Fibroblast of pulmonary artery (primary cell): ENCODE data around the gene DHCR7.

Experiments used
- DNase-seq: peaks from one replicate; pipeline ENCODE4 v3.0.0-alpha.2; 2010; ENCODE audit warnings: low read depth
- H3K4me3 ChIP-seq: replicated peaks from 2 replicates; pipeline ENCODE4 v1.5.1; 2011; ENCODE audit warnings: low read depth, mild to moderate bottlenecking, control low read depth, low read length, moderate library complexity
- CTCF ChIP-seq: IDR thresholded peaks from 2 replicates; pipeline ENCODE4 v1.5.1; 2011; ENCODE audit warnings: mild to moderate bottlenecking, control low read depth, low read length, inconsistent platforms; ENCODE audit errors: missing control alignments

DHCR7 gene

GRCh38 chr11:71451596-71452198 is 3.5 kb upstream of the DHCR7 start:
- no peak overlapping the region for H3K4me3 ChIP-seq
- DNase-seq = no peak
- no peak for TF ChIP-seq CTCF

- TF ChIP-seq CTCF = no peak
- DNase-seq = no peak
- no peak overlapping the region for H3K4me3 ChIP-seq
Measured at GRCh38 chr11:71450939-71451338, 2.7 kb upstream of the DHCR7 start.

GRCh38 chr11:71450507-71450906 is 2.3 kb upstream of the DHCR7 start:
- DNase-seq = no peak
- no peak for TF ChIP-seq CTCF
- no peak overlapping the region for H3K4me3 ChIP-seq

- no peak for DNase-seq
- H3K4me3 ChIP-seq = peak overlapping the region; percentile 93
- TF ChIP-seq CTCF = no peak
Measured at GRCh38 chr11:71449596-71449995, 1.4 kb upstream of the DHCR7 start.

- DNase-seq = no peak
- TF ChIP-seq CTCF = no peak
- H3K4me3 ChIP-seq = peak overlapping the region; percentile 93
Measured at GRCh38 chr11:71447791-71448256, 369 bp downstream of the DHCR7 start.

GRCh38 chr11:71446942-71447688 is 1.1 kb downstream of the DHCR7 start:
- H3K4me3 ChIP-seq = peak overlapping the region; percentile 93
- DNase-seq = peak; percentile 86
- TF ChIP-seq CTCF = no peak
